Measurements from ENCODE around the gene TBX4. TPM values are rescaled to one million over a fixed set of nuclear protein-coding genes. Genes with fewer than 3 reads are reported as not detected.

Gene TBX4
- total and polyA plus RNA-seq, 9 of the 15 experiments (the other 6 are each of a cell fraction or from before 2014, with no cell fraction given), result not detected

- intact Hi-C loops (cut with micrococcal nuclease), result no loop called here
- Histone ChIP-seq H3K4me2 (ENCODE audit: insufficient read depth, low read length) (no peak overlapping the region), H3K36me3 (ENCODE audit: control insufficient read depth, insufficient read depth, low read length) (no peaks in the 10 kb centered on the region), H2AFZ (ENCODE audit: low read depth, low read length) (no peak overlapping the region), H3K9me1 (ENCODE audit: control insufficient read depth, insufficient read depth, low read length) (peaks cover 2% of the 10 kb centered on the region), H3K9me3 (replicated peaks; ENCODE audit: control insufficient read depth, insufficient read depth, low read depth, low read length) (no peaks in the 10 kb centered on the region), H3K79me2 (ENCODE audit: control insufficient read depth, insufficient read depth, low read length) (no peaks in the 10 kb centered on the region), H4K20me1 (replicated peaks; ENCODE audit: control insufficient read depth, insufficient read depth, low read length) (0 out of 2 replicates have a peak, but pooled peaks cover 12% of the 10 kb centered on the region), H3K9ac (ENCODE audit: insufficient read depth in 1 of 2, low read depth in 2 of 2, low read length in 2 of 2) (no peak overlapping the region), H3K4me1 (replicated peaks in 1 of 2; ENCODE audit: control insufficient read depth in 2 of 2, insufficient read depth in 2 of 2, low read length in 2 of 2) (peaks cover 0 to 3% of the 10 kb centered on the region in 2 experiments; a peak in 1 of 5 replicates), H3K27me3 (ENCODE audit: control insufficient read depth in 2 of 2, insufficient read depth in 2 of 2, low read length in 2 of 2) (peaks cover 21 to 74% of the 10 kb centered on the region in 2 experiments), H3K4me3 (no peak overlapping the region), H3K27ac (ENCODE audit: extremely low read depth, low read depth, low read length) (no peak overlapping the region)
- BruUV-seq (replicated peaks), result no TSS peak
- ATAC-seq (no peak), FAIRE-seq (no peak), DNase-seq (ENCODE audit: extremely low read depth in 1 of 4, low spot score in 3 of 4) (no peak)
- CTCF ChIA-PET (ENCODE audit: low intra/inter-chr PET ratio), result no interaction called here
- in situ Hi-C loops (cut with MboI), result no loop called here
- 0% methylated on average over 12 of the region's 12 CpGs for WGBS (ENCODE audit: insufficient coverage, low coverage, missing lambda C conversion rate)
- TF ChIP-seq ZBTB11 (CRISPR knock-in tag; IDR thresholded peaks at IDR 0.05) (peak in 1 of 3 experiments; percentile 83; a peak in 2 of 6 replicates), TGIF2 (CRISPR knock-in tag; IDR thresholded peaks at IDR 0.05) (no peak)
- POLR2A ChIA-PET, result no interaction called here
These were observed 22.2 kb downstream of the TBX4 start for GRCh38 chr17:61474235-61474927.

All from K562 (cell line).